H1 (cell line): ENCODE data around the gene MBP.

ENCODE experiments used
- CHD1 ChIP-seq: IDR thresholded peaks from 2 replicates; pipeline ENCODE4 v1.6.1; 2012; ENCODE audit warnings: low read depth, low read length, improper control_type of control experiment
- EGR1 ChIP-seq: IDR thresholded peaks from 2 replicates; pipeline ENCODE4 v1.6.1; 2011; ENCODE audit warnings: low read depth, low read length, borderline replicate concordance
- EZH2 ChIP-seq: fragments of 200-600 bp; sonication (generic); IDR thresholded peaks from 2 replicates; pipeline ENCODE4 v1.7.1; 2012; ENCODE audit warnings: low read depth, mild to moderate bottlenecking, moderate library complexity, low read length, inconsistent platforms; ENCODE audit not compliant: severe bottlenecking
- GABPA ChIP-seq: IDR thresholded peaks from 2 replicates; pipeline ENCODE4 v1.6.1; 2011; ENCODE audit warnings: mild to moderate bottlenecking, low read length, moderate library complexity, borderline replicate concordance; ENCODE audit not compliant: insufficient read depth
- MAX ChIP-seq: IDR thresholded peaks from 2 replicates; pipeline ENCODE4 v1.6.1; 2012; ENCODE audit warnings: inconsistent platforms
- POLR2A ChIP-seq, 2 experiments: IDR thresholded peaks; 1 replicate in 1 of 2; 2 replicates in 1 of 2; pipeline ENCODE4 v1.6.1; 2011; ENCODE audit warnings: low read depth in 2 of 2, low read length in 2 of 2, mild to moderate bottlenecking in 2 of 2; ENCODE audit errors: control extremely low read depth in 1 of 2
- POLR2AphosphoS5 ChIP-seq: IDR thresholded peaks from 2 replicates; pipeline ENCODE4 v1.6.1; 2011; ENCODE audit warnings: low read depth, low read length
- RNF2 ChIP-seq: fragments of 200-900, 300-1000 bp; sonication (generic); IDR thresholded peaks from 2 replicates; pipeline ENCODE4 v1.7.1; 2016; ENCODE audit warnings: borderline replicate concordance, low read depth, mild to moderate bottlenecking, antibody characterized with exemption, low read length; ENCODE audit not compliant: poor library complexity, severe bottlenecking; ENCODE audit errors: missing control alignments
- SIN3A ChIP-seq, 2 experiments: IDR thresholded peaks in 1 of 2; conservative IDR thresholded peaks in 1 of 2; 2 replicates each; pipeline ENCODE4 v1.6.1; 2011 to 2012; ENCODE audit warnings: low read length in 2 of 2, improper control_type of control experiment in 1 of 2, low read depth in 1 of 2, mild to moderate bottlenecking in 1 of 2
- YY1 ChIP-seq: IDR thresholded peaks from 2 replicates; pipeline ENCODE4 v1.6.1; 2011; ENCODE audit warnings: low read depth, mild to moderate bottlenecking, low read length
- TF ChIP-seq, protein P1 (sequence below), 3 experiments: IDR thresholded peaks; 1 replicate in 2 of 3; 2 replicates in 1 of 3; pipeline versions ENCODE4 v1.5.1 to v1.6.1; 2011; ENCODE audit warnings: low read length in 3 of 3, mild to moderate bottlenecking in 3 of 3, inconsistent platforms in 2 of 3, low read depth in 1 of 3, moderate library complexity in 1 of 3; ENCODE audit not compliant: insufficient read depth in 1 of 3; ENCODE audit errors: control extremely low read depth in 1 of 3

- TF ChIP-seq GABPA (no peak), POLR2A (IDR thresholded peaks at IDR 0.05; ENCODE audit: control extremely low read depth in 1 of 2, low read depth in 2 of 2, low read length in 2 of 2) (no peak), RNF2 (no peak), SIN3A (conservative IDR thresholded peaks at IDR 0.05 in 1 of 2, IDR thresholded peaks at IDR 0.05 in 1 of 2; ENCODE audit: low read depth in 1 of 2, low read length in 2 of 2) (no peak), EZH2 (no peak), POLR2AphosphoS5 (no peak), CHD1 (no peak), MAX (no peak), EGR1 (no peak), YY1 (no peak)
- TF ChIP-seq, protein P1, sequence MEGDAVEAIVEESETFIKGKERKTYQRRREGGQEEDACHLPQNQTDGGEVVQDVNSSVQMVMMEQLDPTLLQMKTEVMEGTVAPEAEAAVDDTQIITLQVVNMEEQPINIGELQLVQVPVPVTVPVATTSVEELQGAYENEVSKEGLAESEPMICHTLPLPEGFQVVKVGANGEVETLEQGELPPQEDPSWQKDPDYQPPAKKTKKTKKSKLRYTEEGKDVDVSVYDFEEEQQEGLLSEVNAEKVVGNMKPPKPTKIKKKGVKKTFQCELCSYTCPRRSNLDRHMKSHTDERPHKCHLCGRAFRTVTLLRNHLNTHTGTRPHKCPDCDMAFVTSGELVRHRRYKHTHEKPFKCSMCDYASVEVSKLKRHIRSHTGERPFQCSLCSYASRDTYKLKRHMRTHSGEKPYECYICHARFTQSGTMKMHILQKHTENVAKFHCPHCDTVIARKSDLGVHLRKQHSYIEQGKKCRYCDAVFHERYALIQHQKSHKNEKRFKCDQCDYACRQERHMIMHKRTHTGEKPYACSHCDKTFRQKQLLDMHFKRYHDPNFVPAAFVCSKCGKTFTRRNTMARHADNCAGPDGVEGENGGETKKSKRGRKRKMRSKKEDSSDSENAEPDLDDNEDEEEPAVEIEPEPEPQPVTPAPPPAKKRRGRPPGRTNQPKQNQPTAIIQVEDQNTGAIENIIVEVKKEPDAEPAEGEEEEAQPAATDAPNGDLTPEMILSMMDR (IDR thresholded peaks at IDR 0.05; ENCODE audit: control extremely low read depth in 1 of 3, insufficient read depth in 1 of 3, low read depth in 1 of 3, low read length in 3 of 3) = no peak
These were observed 38.4 kb upstream of the MBP start for GRCh38 chr18:77170890-77171410.
